ENCODE data around the gene SLC4A2.

DNA sequence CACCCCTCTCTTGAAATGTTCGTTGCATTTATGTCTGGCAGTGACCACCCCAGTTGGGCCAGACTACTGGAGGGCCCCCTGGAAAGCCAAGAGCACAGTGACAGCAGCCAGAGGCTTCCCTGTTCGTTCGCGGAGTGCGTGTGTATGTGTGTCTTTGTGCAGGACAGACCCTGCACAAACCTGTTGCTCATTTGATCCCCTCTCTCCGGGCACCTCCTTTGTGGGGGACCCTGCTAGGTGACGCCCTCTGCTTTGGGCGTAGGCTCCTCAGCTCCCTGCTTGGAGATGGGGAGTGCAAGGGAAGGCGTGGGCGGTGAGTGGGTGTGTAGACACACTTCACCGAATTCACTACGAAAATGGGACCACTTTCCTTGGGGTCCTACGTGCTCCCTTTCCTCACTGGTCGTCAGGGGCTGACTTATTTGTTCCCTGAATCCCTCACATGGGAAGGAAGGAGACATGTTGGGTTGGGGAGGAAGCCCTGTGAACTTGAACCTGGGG is 65.6 kb downstream of the SLC4A2 start:
- TF ChIP-seq, protein P1, sequence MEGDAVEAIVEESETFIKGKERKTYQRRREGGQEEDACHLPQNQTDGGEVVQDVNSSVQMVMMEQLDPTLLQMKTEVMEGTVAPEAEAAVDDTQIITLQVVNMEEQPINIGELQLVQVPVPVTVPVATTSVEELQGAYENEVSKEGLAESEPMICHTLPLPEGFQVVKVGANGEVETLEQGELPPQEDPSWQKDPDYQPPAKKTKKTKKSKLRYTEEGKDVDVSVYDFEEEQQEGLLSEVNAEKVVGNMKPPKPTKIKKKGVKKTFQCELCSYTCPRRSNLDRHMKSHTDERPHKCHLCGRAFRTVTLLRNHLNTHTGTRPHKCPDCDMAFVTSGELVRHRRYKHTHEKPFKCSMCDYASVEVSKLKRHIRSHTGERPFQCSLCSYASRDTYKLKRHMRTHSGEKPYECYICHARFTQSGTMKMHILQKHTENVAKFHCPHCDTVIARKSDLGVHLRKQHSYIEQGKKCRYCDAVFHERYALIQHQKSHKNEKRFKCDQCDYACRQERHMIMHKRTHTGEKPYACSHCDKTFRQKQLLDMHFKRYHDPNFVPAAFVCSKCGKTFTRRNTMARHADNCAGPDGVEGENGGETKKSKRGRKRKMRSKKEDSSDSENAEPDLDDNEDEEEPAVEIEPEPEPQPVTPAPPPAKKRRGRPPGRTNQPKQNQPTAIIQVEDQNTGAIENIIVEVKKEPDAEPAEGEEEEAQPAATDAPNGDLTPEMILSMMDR (IDR thresholded peaks at IDR 0.05): no peak
- no peak for TF ChIP-seq POLR2A (IDR thresholded peaks at IDR 0.05)

Data from right lobe of liver (tissue), 4 donors.